Stomach (tissue), 9 donors: ENCODE results near the gene CDK15. TPM values are rescaled to one million over a fixed set of nuclear protein-coding genes. Genes with fewer than 3 reads are reported as not detected.

Experiments
- DNase-seq, 2 donors: peaks; one replicate each; pipeline versions ENCODE4 v3.0.0 to v3.0.0-alpha.2; 2013 to 2019
- H3K27ac ChIP-seq, 5 donors: fragments of 200-600 bp in 4 of 5; sonication (generic) in 4 of 5; one replicate each; pipeline ENCODE4 v1.5.1; 2013 to 2019; ENCODE audit warnings: mild to moderate bottlenecking in 1 of 5, moderate library complexity in 1 of 5
- H3K27me3 ChIP-seq, 3 donors: fragments of 200-600 bp; sonication (generic); one replicate each; pipeline ENCODE4 v1.5.1; 2017 to 2019; ENCODE audit warnings: mixed run types in 1 of 3
- H3K36me3 ChIP-seq, 4 donors: fragments of 200-600 bp; sonication (generic); 1 replicate in 3 of 4; 2 replicates in 1 of 4; pipeline ENCODE4 v1.5.1; 2016 to 2019
- H3K4me1 ChIP-seq, 4 donors: fragments of 200-600 bp; sonication (generic); one replicate each; pipeline ENCODE4 v1.5.1; 2016 to 2019
- H3K4me3 ChIP-seq, 4 donors: fragments of 200-600 bp; sonication (generic) in 3 of 4; one replicate each; pipeline ENCODE4 v1.5.1; 2016 to 2019; ENCODE audit warnings: mild to moderate bottlenecking in 1 of 4
- H3K9me3 ChIP-seq, 4 donors: fragments of 200-600 bp; sonication (generic); one replicate each; pipeline ENCODE4 v1.5.1; 2016 to 2019
- EP300 ChIP-seq: sonication (generic); formaldehyde crosslinking; IDR thresholded peaks from one replicate; pipeline ENCODE4 v1.6.1; 2017; ENCODE audit warnings: antibody characterized with exemption
- POLR2A ChIP-seq, 4 donors: fragments of 450-650 bp; IDR thresholded peaks; one replicate each; pipeline ENCODE4 v1.6.1; 2016; ENCODE audit warnings: antibody characterized with exemption in 4 of 4, control low read depth in 2 of 4, mild to moderate bottlenecking in 1 of 4, moderate library complexity in 1 of 4
- POLR2AphosphoS5 ChIP-seq, 3 donors: sonication (generic); formaldehyde crosslinking; IDR thresholded peaks; one replicate each; pipeline ENCODE4 v1.6.1; 2016; ENCODE audit warnings: antibody characterized with exemption in 3 of 3
- WGBS, 5 donors: extraction: QIAGEN DNeasy Blood & Tissue Kit in 3 of 5; methylation state at CpG; one replicate each; pipeline versions ENCODE4 v1.1.5 to v1.1.7; 2013 to 2018; 5-methylcytosine and 5-hydroxymethylcytosine counted together
- intact Hi-C: fragments of 100-400 bp; cut with DNase I; formaldehyde crosslinking; loops from one replicate; pipeline ENCODE4 v1.15.1; 2023; ENCODE audit warnings: low total_unique reads
- polyA plus RNA-seq, 3 donors: library from polyadenylated mRNA; stranded (reverse); fragments of 200-250 nt; gene quantifications; one replicate each; pipeline ENCODE4 v1.2.3, GENCODE V29; 2013
- total RNA-seq, 5 donors: library from RNA; depleted of rRNA; stranded (reverse); fragments of >200 nt; gene quantifications; one replicate each; pipeline versions ENCODE4 v1.1.0 to v1.2.3, GENCODE V29; 2014 to 2016
- TF ChIP-seq, protein P1 (sequence below), 7 experiments: fragments of 450-650 bp in 4 of 7; fragments of 200-600 bp in 3 of 7; sonication (generic) in 3 of 7; IDR thresholded peaks; one replicate each; pipeline ENCODE4 v1.5.1; 2016 to 2019; ENCODE audit warnings: antibody characterized with exemption in 7 of 7, control low read depth in 2 of 7, mild to moderate bottlenecking in 1 of 7
- donor health status: healthy with polysubstance abuse.
- donor health status: Bipolar disorder and iron deficiency.
- donor health status: healthy.

The CDK15 gene
- total and polyA plus RNA-seq, 8 donors, result 0.08 to 24.1 (median 3.2) TPM; not detected in 2

GRCh38 chr2:201779901-201780673 is 26.2 kb upstream of the CDK15 start:
- WGBS, 5 donors, result 3 to 6% (median 4%) methylated on average over 16 to 22 of the region's 22 CpGs
- peak overlapping the region; percentile 86 to 92 (median 91) for H3K4me3 ChIP-seq
- no peaks in the 10 kb centered on the region for H3K27me3 ChIP-seq
- no peaks in the 10 kb centered on the region for H3K9me3 ChIP-seq
- DNase-seq, result peak in 1 of 2 donors; percentile 7
- intact Hi-C loops, result loop anchor here (5.0 kb wide), 1 partner anchor 133 kb away; no protein-coding TSS in a partner anchor
- TF ChIP-seq EP300, result no peak
- no peak for TF ChIP-seq POLR2A (IDR thresholded peaks at IDR 0.05)
- TF ChIP-seq, protein P1, sequence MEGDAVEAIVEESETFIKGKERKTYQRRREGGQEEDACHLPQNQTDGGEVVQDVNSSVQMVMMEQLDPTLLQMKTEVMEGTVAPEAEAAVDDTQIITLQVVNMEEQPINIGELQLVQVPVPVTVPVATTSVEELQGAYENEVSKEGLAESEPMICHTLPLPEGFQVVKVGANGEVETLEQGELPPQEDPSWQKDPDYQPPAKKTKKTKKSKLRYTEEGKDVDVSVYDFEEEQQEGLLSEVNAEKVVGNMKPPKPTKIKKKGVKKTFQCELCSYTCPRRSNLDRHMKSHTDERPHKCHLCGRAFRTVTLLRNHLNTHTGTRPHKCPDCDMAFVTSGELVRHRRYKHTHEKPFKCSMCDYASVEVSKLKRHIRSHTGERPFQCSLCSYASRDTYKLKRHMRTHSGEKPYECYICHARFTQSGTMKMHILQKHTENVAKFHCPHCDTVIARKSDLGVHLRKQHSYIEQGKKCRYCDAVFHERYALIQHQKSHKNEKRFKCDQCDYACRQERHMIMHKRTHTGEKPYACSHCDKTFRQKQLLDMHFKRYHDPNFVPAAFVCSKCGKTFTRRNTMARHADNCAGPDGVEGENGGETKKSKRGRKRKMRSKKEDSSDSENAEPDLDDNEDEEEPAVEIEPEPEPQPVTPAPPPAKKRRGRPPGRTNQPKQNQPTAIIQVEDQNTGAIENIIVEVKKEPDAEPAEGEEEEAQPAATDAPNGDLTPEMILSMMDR (IDR thresholded peaks at IDR 0.05), result no peak
- no peak for TF ChIP-seq POLR2AphosphoS5 (IDR thresholded peaks at IDR 0.05)
- H3K27ac ChIP-seq, result peak overlapping the region; percentile 91 to 95 (median 94)
- no peaks in the 10 kb centered on the region for H3K36me3 ChIP-seq
- peaks cover 0 to 61% (median 37%) of the 10 kb centered on the region in 4 donors for H3K4me1 ChIP-seq

DNA sequence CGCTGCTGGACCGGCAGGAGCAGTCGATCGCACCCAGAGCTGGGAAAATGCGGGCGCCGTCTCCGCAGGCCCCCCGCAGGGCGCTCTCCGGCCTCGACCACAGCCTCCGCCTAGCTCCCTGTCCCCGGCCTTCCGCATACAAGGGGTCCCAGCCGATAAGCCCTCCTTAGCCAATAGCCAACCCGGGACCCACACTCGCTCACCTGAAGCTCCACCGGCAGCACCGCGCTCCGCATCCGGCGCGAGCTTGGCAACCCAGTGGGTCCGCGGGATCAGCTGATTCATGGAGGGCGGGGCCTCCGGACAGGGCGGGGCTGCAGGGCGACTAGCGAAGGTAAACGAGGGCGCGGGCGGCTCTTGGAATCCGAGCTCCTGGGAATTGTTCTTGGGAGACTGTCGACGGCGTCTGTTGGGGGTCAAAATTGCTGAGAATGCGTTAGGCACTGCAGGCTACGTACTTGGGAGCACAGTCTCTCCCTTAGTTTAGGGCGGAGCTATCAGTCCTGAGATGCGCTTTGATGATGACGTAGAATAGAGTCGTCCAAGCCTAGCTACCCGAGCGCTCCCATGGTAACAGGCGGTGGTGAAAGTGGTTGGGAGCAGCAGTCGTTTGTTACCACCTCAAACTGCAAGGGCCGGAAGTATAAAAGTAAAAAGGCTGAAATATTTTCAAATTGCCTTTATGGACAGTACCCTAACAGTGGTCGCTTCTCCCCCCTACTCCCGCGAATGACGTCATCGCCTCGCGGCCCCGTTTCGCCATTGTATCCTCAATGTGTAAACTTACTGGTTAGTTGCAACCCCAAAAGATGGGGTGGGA is 25.5 kb upstream of the CDK15 start, which contains the start of gene ALS2:
Gene ALS2, minus strand, starts transcription at position 260 of the 820 bp plus-strand sequence. CDS start 12,048 bp downstream, outside the sequence.
- Histone ChIP-seq H3K9me3 (no peaks in the 10 kb centered on the region), H3K4me1 (peaks cover 0 to 54% (median 34%) of the 10 kb centered on the region in 4 donors), H3K4me3 (peak within 1 kb of the TSS; percentile 86 to 92 (median 91)), H3K27me3 (no peaks in the 10 kb centered on the region), H3K27ac (peak within 1 kb of the TSS; percentile 91 to 95 (median 94)), H3K36me3 (no peaks in the 10 kb centered on the region)
- WGBS, 5 donors, result 0 to 1% (median 0%) methylated on average over 39 to 60 of the region's 60 CpGs
- intact Hi-C loops, result loop anchor here (5.0 kb wide), 1 partner anchor 134 kb away; no protein-coding TSS in a partner anchor
- peak; percentile 98 to 99 for DNase-seq
- TF ChIP-seq POLR2AphosphoS5 (IDR thresholded peaks at IDR 0.05), result peak; percentile 43 to 92 (median 91)
- peak in 1 of 4 donors; percentile 64 for TF ChIP-seq POLR2A (IDR thresholded peaks at IDR 0.05)
- TF ChIP-seq, protein P1 (IDR thresholded peaks at IDR 0.05), result no peak

DNA sequence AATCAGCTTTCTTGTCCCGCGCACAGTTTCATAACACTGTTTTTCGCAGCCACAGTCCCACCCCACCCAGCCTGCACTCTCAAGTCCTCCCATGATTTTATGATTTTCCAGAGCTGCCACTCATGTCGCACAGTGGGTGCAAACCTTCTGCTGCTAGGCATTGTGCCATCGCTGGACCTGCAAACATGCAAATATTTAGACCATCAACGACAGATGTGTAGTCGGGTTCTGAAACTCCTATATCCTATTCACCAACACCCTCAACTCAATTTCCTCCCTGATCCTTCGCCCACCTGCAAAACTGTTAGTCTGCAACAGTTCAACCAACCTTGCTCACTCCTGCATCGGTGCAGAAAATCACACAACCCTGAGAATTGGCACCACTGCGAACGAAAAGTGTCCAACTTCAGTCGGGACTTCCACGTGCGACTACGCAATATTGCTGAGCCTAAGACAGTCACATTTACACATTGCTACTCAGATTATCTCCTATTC is 24.7 kb upstream of the CDK15 start:
- H3K9me3 ChIP-seq, result no peaks in the 10 kb centered on the region
- peak in 1 of 2 donors; percentile 60 for DNase-seq
- 0 to 4% (median 2%) methylated on average over 15 of the region's 15 CpGs for WGBS, 5 donors
- intact Hi-C loops, result loop anchor here (5.0 kb wide), 1 partner anchor 134 kb away; no protein-coding TSS in a partner anchor
- TF ChIP-seq EP300, result no peak
- TF ChIP-seq, protein P1 (IDR thresholded peaks at IDR 0.05), result no peak
- TF ChIP-seq POLR2A (IDR thresholded peaks at IDR 0.05), result no peak
- TF ChIP-seq POLR2AphosphoS5 (IDR thresholded peaks at IDR 0.05), result no peak
- no peaks in the 10 kb centered on the region for H3K27me3 ChIP-seq
- no peaks in the 10 kb centered on the region for H3K36me3 ChIP-seq
- peak overlapping the region; percentile 86 to 92 (median 91) for H3K4me3 ChIP-seq
- H3K27ac ChIP-seq, result peak overlapping the region; percentile 91 to 95 (median 94)
- H3K4me1 ChIP-seq, result peaks cover 0 to 47% (median 34%) of the 10 kb centered on the region in 4 donors

DNA sequence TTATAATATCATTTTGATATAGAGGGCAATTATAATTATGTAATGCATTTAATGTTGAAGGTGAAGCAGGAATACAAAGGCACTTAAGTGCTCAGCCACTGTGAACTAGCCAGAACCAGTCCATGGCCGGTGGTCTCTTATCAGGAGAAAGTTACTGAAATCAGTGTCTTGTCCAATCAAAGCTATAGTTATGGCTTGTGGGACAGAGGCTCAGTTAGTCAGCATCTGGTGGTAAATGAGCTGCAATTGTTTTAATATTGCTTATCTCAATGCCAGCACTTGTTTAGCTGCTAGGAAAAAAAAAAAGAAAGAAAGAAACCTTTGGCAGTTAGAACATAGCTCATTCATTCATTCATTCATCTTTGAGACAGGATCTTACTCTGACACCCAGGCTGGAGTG is 21.8 kb upstream of the CDK15 start:
- Histone ChIP-seq H3K9me3 (no peaks in the 10 kb centered on the region), H3K4me1 (peaks cover 0 to 18% (median 14%) of the 10 kb centered on the region in 4 donors), H3K4me3 (no peak overlapping the region), H3K27me3 (no peaks in the 10 kb centered on the region), H3K27ac (no peak overlapping the region), H3K36me3 (no peaks in the 10 kb centered on the region)
- DNase-seq, result no peak
- intact Hi-C loops, result loop anchor here (5.0 kb wide), 1 partner anchor 137 kb away; no protein-coding TSS in a partner anchor
- no peak for TF ChIP-seq POLR2A (IDR thresholded peaks at IDR 0.05)
- TF ChIP-seq, protein P1 (IDR thresholded peaks at IDR 0.05), result no peak
- no peak for TF ChIP-seq EP300
- TF ChIP-seq POLR2AphosphoS5 (IDR thresholded peaks at IDR 0.05), result no peak
- WGBS, 5 donors, result 27 to 43% (median 29%) methylated on average over 1 of the region's 1 CpG
